CD4-positive, alpha-beta T cell treated with Interleukin-21 for 1 hour (primary cell): ENCODE results near the gene KLK12.

Experiments used
- DNase-seq: peaks from one replicate; pipeline ENCODE4 v3.0.0-alpha.2; 2020

KLK12 gene

DNA sequence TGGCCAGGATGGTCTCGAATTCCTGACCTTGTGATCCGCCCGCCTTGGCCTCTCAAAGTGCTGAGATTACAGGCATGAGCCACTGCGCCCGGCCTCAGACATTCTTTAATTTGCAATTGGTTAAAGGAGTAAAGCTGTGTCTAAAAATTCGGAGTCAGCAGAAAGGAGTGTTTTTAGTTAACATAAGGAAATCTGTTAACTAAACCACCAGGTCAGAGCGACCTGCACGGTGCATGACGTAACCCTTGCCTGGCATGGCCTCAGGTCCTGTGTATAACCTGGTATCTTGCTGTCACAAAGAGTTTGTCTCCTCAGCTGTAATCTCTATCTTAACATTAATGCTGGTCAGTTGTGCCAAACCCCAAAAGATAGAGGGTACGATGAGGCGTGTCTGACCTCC lies 9.5 kb upstream of the KLK12 start:
- DNase-seq: no peak

GRCh38 chr19:51043497-51043896 lies 8.7 kb upstream of the KLK12 start:
- no peak for DNase-seq

DNA sequence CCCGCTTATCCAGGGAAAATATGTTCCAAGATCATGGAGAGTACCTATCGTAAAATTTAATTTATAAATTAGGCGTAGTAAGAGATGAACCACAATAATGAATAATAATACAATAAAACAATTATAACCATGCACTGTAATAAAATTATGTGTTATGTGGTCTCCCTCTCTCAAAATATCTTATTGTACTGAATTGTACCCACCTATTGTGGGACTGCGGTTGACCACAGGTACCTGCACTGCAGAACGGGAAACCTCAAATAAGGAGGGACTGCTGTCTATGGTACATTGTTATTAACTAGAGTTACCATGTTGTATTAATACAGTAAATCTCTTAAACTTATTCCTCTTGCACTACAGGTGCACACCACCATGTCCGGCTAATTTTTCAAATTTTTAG lies 5.3 kb upstream of the KLK12 start:
- no peak for DNase-seq

DNA sequence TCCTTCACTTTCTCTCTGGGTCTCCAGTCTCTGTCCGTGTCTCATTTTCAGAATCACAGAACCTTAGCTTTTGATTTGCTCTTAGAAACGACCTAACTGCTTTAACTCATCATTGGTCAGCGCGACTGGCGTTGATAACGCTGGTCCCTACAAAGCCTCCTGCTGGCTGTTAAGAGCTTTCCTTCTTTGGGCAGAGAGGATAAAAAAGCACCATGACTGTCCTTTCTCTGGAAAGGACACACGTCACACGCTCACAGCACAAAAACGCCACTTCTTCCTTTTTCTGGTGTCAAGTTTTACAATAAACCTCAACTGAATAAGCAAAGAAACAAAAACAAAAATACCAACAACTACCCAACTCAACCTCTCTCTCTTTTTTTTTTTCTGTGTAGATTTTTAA lies 1.7 kb upstream of the KLK12 start:
- DNase-seq: no peak

DNA sequence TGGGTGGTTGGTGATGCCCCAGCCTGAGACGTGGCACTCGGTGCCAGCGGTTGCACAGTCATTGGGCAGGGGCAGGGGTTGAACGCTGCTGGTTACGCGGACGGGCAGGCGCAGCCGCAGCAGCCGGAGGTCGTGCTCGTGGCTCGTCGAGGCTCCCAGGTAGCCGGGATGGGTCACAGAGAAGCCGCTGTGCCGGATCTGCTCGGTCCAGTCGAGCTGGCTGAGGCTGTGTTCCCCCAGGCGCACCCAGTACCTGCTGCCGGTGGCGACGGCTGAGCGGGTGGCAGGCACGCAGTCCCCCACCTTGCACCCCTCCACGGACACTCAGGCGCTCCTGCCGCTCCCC lies 2.9 kb downstream of the KLK12 start:
- DNase-seq: no peak

DNA sequence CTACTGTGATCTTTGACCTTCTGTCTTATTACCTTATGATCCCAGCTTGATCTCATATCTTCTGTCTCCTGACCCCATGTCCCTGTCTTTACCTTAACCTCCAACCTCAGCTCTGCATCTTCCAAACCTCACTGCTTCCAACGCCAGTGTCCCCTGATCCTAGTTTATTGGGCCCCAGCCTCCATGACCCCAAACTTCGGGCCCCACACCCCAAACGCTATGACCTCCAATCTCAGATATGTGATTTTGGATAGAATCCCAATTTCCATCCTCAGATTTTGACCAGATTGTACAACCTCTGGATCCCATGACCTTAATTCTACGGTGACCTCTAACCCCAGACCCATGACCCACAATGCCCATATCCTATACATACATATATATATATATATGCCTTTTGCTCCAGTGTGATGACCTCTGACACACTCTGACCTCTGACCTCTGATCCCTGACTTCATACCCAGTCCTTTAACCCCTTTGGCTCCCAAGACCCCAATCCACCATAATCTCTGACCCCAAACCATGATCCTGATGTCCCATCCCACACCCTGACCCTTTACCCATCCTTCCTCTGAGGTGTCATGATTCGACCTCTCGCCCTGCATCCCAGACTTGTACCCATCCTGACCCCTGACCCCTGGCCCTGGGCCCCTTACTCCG lies 3.5 kb downstream of the KLK12 start:
- DNase-seq: no peak

- DNase-seq: no peak
Observed at GRCh38 chr19:51030631-51031030, 4.2 kb downstream of the KLK12 start.

- no peak for DNase-seq
Observed at GRCh38 chr19:51029718-51030117, 5.1 kb downstream of the KLK12 start.

GRCh38 chr19:51027873-51028272 lies 6.9 kb downstream of the KLK12 start:
- DNase-seq: no peak

- DNase-seq: no peak
Observed at GRCh38 chr19:51027126-51027806, 7.5 kb downstream of the KLK12 start.

DNA sequence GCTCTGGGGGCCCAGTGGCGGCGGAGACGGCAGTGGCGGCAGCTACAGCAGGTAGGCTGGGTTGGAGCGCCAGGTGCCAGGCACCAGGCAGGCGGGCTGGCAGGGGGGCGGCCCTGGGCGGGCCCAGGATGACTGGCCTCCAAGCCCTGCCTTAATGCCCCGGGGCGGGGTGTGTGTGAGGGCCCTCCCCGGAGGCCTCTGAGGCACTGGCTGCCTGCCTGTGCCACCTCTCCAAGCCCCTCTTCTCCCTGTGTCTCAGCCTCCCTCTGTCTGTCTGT lies 8.3 kb downstream of the KLK12 start, which contains the start of gene KLK11:
KLK11 (minus strand) TSS at position 63 of the 278 bp plus-strand sequence. CDS start 985 bp downstream, outside the sequence.
- DNase-seq: no peak

- no peak for DNase-seq
Observed at GRCh38 chr19:51025809-51026553, 8.8 kb downstream of the KLK12 start.

GRCh38 chr19:51025401-51025800 lies 9.4 kb downstream of the KLK12 start:
- DNase-seq: no peak

- DNase-seq: no peak
Observed at GRCh38 chr19:51024924-51025323, 9.9 kb downstream of the KLK12 start.

GRCh38 chr19:51023946-51024345 lies 10.9 kb downstream of the KLK12 start:
- no peak for DNase-seq

DNA sequence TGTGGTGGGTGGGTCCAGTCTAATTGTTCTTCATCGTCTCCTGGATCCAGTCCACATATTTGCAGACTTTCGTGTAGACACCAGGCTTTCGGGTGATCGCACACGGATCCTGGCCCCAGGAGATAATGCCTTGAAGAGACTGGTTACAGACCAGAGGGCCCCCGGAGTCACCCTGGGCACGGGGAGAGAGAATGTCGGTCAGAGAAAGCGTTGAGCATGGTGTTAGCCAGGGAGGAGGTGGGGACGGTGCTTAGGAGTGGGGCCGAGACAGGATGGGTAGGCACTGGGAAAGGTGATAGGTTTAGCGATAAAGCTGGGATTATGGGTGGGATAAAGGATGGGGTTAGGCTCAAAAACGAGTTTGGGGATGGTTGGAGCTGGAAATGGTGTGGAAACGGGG lies 12.3 kb downstream of the KLK12 start:
- no peak for DNase-seq

- peak; percentile 25 for DNase-seq
Observed at GRCh38 chr19:51020988-51021651, 13.7 kb downstream of the KLK12 start.

DNA sequence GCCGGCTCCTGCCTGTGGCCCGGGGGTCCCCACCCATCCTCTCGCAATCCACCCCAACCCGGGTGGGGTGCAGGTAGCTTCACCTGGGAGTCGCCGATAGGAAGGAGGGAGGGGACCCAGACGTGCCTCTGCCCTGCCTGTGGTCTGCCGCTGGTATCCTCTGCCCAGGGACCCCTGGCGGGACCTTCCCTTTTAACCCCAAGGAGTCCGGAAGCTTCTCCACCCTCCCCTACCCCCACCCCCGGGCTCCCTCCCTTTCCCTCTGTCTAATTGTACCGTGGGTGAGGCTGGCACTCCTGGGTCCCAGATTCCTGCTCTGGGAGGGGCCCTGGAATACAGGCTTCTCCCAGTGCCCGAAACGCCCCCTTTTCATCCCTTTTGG lies 15.3 kb downstream of the KLK12 start, which contains the start of gene KLK10:
KLK10 (minus strand) TSS at position 166 of the 382 bp plus-strand sequence. CDS start 579 bp downstream, outside the sequence.
- no peak for DNase-seq

- no peak for DNase-seq
Observed at GRCh38 chr19:51018745-51019543, 15.9 kb downstream of the KLK12 start.

GRCh38 chr19:51016798-51017683 lies 17.8 kb downstream of the KLK12 start:
- peak; percentile 48 for DNase-seq

DNA sequence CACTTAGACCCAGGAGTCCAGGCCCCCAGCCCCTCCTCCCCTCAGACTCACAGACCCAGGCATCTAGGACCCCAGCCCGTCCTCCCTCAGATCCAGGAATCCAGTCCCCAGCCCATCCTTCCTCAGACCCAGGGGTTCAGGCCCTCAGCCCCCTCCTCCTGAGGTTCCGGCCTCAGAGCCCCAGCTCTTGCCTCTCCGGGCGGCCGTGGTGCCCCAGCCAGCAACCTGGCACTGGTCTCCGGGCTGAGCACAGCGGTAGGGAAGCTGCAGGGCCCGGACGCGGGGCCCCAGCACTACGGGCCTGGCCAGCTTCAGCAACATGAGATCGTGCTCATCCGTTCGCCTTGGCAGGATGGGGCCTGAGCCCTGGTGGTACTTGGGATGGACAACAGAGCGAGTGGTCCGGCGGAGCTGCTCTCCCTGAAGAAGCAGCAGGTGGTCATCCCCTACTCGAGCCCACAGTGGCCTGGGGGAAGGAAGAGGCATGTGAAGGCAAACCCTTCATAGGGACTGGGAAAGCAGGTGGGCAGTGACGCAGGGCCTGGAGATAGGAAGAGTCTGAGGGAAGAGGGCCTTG lies 19.0 kb downstream of the KLK12 start:
- no peak for DNase-seq
